Astrocyte (in vitro differentiated cells and primary cell): ENCODE data around the gene MYCBP2. TPM values are rescaled to one million over a fixed set of nuclear protein-coding genes. Genes with fewer than 3 reads are reported as not detected.

ENCODE experiments used
- DNase-seq: peaks from one replicate; pipeline ENCODE4 v3.0.0-alpha.2; 2010; ENCODE audit warnings: low read depth
- FAIRE-seq: peaks from 2 replicates; lab custom pipeline; 2011; peaks lifted over from hg19 to GRCh38; lab: Jason Lieb, UNC
- H2AFZ ChIP-seq: 2 replicates; pipeline ENCODE4 v1.6.0; 2012; ENCODE audit warnings: low read depth, low read length, inconsistent platforms
- H3K27ac ChIP-seq: 2 replicates; pipeline ENCODE4 v1.5.1; 2011; ENCODE audit warnings: low read depth, low read length, inconsistent platforms
- H3K27me3 ChIP-seq: 2 replicates; pipeline ENCODE4 v1.6.0; 2011; ENCODE audit warnings: low read length, inconsistent platforms; ENCODE audit not compliant: insufficient read depth
- H3K36me3 ChIP-seq: 2 replicates; pipeline ENCODE4 v1.5.1; 2011; ENCODE audit warnings: low read length, inconsistent platforms; ENCODE audit not compliant: insufficient read depth
- H3K4me1 ChIP-seq: 2 replicates; pipeline ENCODE4 v1.5.1; 2011; ENCODE audit warnings: low read length, inconsistent platforms; ENCODE audit not compliant: insufficient read depth
- H3K4me2 ChIP-seq: 2 replicates; pipeline ENCODE4 v1.6.0; 2012; ENCODE audit warnings: low read length, inconsistent platforms
- H3K4me3 ChIP-seq: 2 replicates; pipeline ENCODE4 v1.5.1; 2011; ENCODE audit warnings: low read depth, mild to moderate bottlenecking, low read length, inconsistent platforms; ENCODE audit not compliant: insufficient read depth
- H3K79me2 ChIP-seq: 2 replicates; pipeline ENCODE4 v1.6.0; 2012; ENCODE audit warnings: mild to moderate bottlenecking, low read length, inconsistent platforms; ENCODE audit not compliant: insufficient read depth
- H3K9ac ChIP-seq: 2 replicates; pipeline ENCODE4 v1.6.0; 2012; ENCODE audit warnings: mild to moderate bottlenecking, low read length, inconsistent platforms
- H3K9me3 ChIP-seq: 2 replicates; pipeline ENCODE4 v1.5.1; 2012; ENCODE audit warnings: low read depth, mild to moderate bottlenecking, low read length, inconsistent platforms; ENCODE audit not compliant: insufficient read depth
- H4K20me1 ChIP-seq: 2 replicates; pipeline ENCODE4 v1.6.0; 2012; ENCODE audit warnings: low read length, inconsistent platforms; ENCODE audit not compliant: insufficient read depth
- H3K27ac Mint-ChIP-seq: one replicate; pipeline ENCODE4 v1.8.0; 2021; ENCODE audit warnings: mild to moderate bottlenecking, mixed read lengths; ENCODE audit not compliant: unreplicated experiment
- H3K27me3 Mint-ChIP-seq: one replicate; pipeline ENCODE4 v1.8.0; 2021; ENCODE audit warnings: low read depth, mixed read lengths; ENCODE audit not compliant: unreplicated experiment
- H3K36me3 Mint-ChIP-seq: one replicate; pipeline ENCODE4 v1.8.0; 2021; ENCODE audit warnings: low read depth, mixed read lengths; ENCODE audit not compliant: unreplicated experiment
- H3K4me1 Mint-ChIP-seq: one replicate; pipeline ENCODE4 v1.8.0; 2021; ENCODE audit warnings: low read depth, mixed read lengths; ENCODE audit not compliant: unreplicated experiment
- H3K4me3 Mint-ChIP-seq: one replicate; pipeline ENCODE4 v1.8.0; 2021; ENCODE audit warnings: mild to moderate bottlenecking, moderate library complexity, mixed read lengths; ENCODE audit not compliant: unreplicated experiment
- H3K9me3 Mint-ChIP-seq: one replicate; pipeline ENCODE4 v1.8.0; 2021; ENCODE audit warnings: mild to moderate bottlenecking, mixed read lengths; ENCODE audit not compliant: unreplicated experiment
- EZH2 ChIP-seq: IDR thresholded peaks from 2 replicates; pipeline ENCODE4 v1.6.1; 2012; ENCODE audit warnings: mild to moderate bottlenecking, low read length, inconsistent platforms; ENCODE audit not compliant: insufficient read depth
- total RNA-seq: library from RNA; stranded (reverse); gene quantifications from 2 replicates; pipeline ENCODE4 v1.2.1, GENCODE V29; 2021
- TF ChIP-seq, protein P1 (sequence below): IDR thresholded peaks from 2 replicates; pipeline ENCODE4 v1.5.1; 2011; ENCODE audit warnings: low read depth, mild to moderate bottlenecking, inconsistent platforms, low read length, moderate library complexity; ENCODE audit not compliant: insufficient read depth

Gene MYCBP2
- total RNA-seq, 1 donor from 2014 or later = 72.3 TPM

DNA sequence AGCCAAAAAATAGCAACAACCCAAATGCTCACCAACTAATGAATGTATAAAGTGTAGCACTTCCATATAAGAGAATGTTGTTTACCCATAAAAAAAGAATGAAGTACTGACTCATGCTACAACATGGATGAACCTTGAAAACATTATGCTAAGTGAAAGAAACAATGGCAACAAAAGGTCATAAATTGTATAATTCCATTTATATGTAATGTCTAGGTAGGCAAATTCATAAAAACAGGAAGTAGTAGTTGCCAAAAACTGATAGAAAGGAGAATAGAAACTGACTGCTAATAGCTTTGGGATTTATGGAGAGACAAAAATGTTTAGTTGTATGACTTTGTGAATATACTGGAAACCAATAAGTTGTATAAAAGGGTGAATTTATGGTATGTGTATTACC lies 21.6 kb downstream of the MYCBP2 start:
- Histone ChIP-seq H3K9ac (no peak overlapping the region), H2AFZ (no peak overlapping the region), H3K4me2 (no peak overlapping the region), H3K27me3 (no peaks in the 10 kb centered on the region), H3K27ac (no peak overlapping the region), H3K79me2 (peaks cover 94% of the 10 kb centered on the region), H3K36me3 (no peaks in the 10 kb centered on the region), H3K4me3 (no peak overlapping the region), H4K20me1 (peaks cover 53% of the 10 kb centered on the region), H3K9me3 (no peaks in the 10 kb centered on the region), H3K4me1 (peaks cover 5% of the 10 kb centered on the region)
- Mint-ChIP-seq H3K9me3 (peaks cover 2% of the 10 kb centered on the region), H3K27me3 (no peaks in the 10 kb centered on the region), H3K4me1 (peaks cover 40% of the 10 kb centered on the region), H3K36me3 (no peaks in the 10 kb centered on the region), H3K27ac (no peak overlapping the region), H3K4me3 (no peak overlapping the region)
- FAIRE-seq = peak; percentile 17
- no peak for DNase-seq
- no peak for TF ChIP-seq EZH2
- TF ChIP-seq, protein P1, sequence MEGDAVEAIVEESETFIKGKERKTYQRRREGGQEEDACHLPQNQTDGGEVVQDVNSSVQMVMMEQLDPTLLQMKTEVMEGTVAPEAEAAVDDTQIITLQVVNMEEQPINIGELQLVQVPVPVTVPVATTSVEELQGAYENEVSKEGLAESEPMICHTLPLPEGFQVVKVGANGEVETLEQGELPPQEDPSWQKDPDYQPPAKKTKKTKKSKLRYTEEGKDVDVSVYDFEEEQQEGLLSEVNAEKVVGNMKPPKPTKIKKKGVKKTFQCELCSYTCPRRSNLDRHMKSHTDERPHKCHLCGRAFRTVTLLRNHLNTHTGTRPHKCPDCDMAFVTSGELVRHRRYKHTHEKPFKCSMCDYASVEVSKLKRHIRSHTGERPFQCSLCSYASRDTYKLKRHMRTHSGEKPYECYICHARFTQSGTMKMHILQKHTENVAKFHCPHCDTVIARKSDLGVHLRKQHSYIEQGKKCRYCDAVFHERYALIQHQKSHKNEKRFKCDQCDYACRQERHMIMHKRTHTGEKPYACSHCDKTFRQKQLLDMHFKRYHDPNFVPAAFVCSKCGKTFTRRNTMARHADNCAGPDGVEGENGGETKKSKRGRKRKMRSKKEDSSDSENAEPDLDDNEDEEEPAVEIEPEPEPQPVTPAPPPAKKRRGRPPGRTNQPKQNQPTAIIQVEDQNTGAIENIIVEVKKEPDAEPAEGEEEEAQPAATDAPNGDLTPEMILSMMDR = no peak

DNA sequence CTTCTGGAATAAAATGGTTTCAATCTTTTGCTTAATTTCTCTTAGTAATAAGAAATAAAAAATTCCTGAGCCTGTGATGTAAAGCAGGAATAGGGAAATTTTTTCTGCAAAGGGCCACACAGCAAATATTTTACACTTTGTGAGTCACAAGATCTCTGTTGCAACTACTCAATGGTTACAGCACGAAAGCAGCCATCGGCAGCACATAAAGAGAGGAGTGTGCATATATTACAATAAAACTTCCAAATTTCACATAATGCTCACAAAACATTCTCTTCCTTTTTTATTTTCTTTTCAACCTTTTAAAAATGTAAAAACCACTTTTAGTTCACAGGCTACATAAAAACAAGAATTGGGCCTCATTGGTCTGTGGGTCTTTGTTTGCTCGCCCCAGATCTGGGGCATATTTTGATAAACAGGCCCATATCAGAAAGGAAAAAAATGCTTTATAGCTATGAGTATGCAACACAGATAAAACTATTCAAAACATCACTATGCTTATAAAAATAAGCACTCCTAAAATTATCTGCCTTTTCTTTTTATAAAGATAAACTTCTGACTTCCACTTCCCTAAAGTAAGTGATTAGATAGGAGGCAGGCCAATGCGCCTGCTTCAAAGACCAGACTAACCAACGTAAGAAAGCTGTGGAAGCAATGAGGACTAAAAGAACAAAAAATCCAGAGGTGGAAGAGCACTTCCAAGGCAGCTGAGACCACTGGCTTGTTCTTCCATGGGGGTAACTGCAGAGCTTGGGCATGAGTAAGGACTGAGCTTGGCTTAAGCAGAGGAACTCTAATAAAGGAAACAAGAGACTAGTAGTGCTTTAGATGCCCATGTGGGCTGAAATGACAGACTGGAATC lies 26.5 kb downstream of the MYCBP2 start:
- H3K27me3 Mint-ChIP-seq = no peaks in the 10 kb centered on the region
- TF ChIP-seq EZH2 = no peak
- TF ChIP-seq, protein P1 = no peak
- Histone ChIP-seq H2AFZ (no peak overlapping the region), H3K27me3 (no peaks in the 10 kb centered on the region), H4K20me1 (peaks cover 34% of the 10 kb centered on the region), H3K27ac (peak overlapping the region; percentile 22), H3K4me3 (no peak overlapping the region), H3K4me2 (peak overlapping the region; percentile 48), H3K9ac (no peak overlapping the region), H3K79me2 (peaks cover 75% of the 10 kb centered on the region), H3K9me3 (no peaks in the 10 kb centered on the region), H3K36me3 (no peaks in the 10 kb centered on the region), H3K4me1 (peaks cover 11% of the 10 kb centered on the region)
- H3K4me1 Mint-ChIP-seq = peaks cover 16% of the 10 kb centered on the region
- H3K36me3 Mint-ChIP-seq = no peaks in the 10 kb centered on the region
- peak overlapping the region; percentile 53 for H3K27ac Mint-ChIP-seq
- no peaks in the 10 kb centered on the region for H3K9me3 Mint-ChIP-seq
- DNase-seq (peak; percentile 68), FAIRE-seq (no peak)
- no peak overlapping the region for H3K4me3 Mint-ChIP-seq

DNA sequence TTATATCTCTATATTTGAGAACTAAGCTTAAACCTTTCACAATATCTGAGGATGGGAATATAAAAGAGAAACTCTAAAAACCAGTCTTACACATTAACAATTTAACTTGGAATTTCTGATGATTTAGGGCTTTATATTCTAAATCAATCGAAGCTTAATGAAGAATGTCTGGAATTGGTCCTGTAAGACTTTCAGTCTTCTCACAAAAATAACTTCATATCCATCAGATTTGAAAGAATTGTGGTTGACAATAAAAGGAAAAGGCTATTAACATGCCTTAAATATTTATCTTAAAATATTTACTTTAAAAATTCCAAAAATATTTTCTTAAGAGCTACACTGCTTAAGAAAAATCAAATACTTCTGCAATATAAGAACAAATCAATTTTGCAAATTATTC lies 27.3 kb downstream of the MYCBP2 start:
- H2AFZ ChIP-seq = no peak overlapping the region
- peaks cover 34% of the 10 kb centered on the region for H4K20me1 ChIP-seq
- H3K27ac ChIP-seq = no peak overlapping the region
- H3K27me3 ChIP-seq = no peaks in the 10 kb centered on the region
- H3K4me2 ChIP-seq = peak overlapping the region; percentile 48
- H3K4me1 Mint-ChIP-seq = peaks cover 16% of the 10 kb centered on the region
- no peak overlapping the region for H3K27ac Mint-ChIP-seq
- H3K4me3 ChIP-seq = no peak overlapping the region
- H3K4me3 Mint-ChIP-seq = no peak overlapping the region
- no peaks in the 10 kb centered on the region for H3K9me3 Mint-ChIP-seq
- no peaks in the 10 kb centered on the region for H3K36me3 ChIP-seq
- DNase-seq = no peak
- peaks cover under 1% of the 10 kb centered on the region for H3K36me3 Mint-ChIP-seq
- H3K9me3 ChIP-seq = no peaks in the 10 kb centered on the region
- H3K27me3 Mint-ChIP-seq = no peaks in the 10 kb centered on the region
- H3K9ac ChIP-seq = no peak overlapping the region
- no peak for TF ChIP-seq EZH2
- TF ChIP-seq, protein P1 = no peak
- no peak for FAIRE-seq
- H3K4me1 ChIP-seq = peaks cover 11% of the 10 kb centered on the region
- H3K79me2 ChIP-seq = peaks cover 71% of the 10 kb centered on the region
